ENCODE data around the gene SRSF1.
A peak's percentile ranks its signal among the peaks of the same experiment; 100 is the strongest.

DNA sequence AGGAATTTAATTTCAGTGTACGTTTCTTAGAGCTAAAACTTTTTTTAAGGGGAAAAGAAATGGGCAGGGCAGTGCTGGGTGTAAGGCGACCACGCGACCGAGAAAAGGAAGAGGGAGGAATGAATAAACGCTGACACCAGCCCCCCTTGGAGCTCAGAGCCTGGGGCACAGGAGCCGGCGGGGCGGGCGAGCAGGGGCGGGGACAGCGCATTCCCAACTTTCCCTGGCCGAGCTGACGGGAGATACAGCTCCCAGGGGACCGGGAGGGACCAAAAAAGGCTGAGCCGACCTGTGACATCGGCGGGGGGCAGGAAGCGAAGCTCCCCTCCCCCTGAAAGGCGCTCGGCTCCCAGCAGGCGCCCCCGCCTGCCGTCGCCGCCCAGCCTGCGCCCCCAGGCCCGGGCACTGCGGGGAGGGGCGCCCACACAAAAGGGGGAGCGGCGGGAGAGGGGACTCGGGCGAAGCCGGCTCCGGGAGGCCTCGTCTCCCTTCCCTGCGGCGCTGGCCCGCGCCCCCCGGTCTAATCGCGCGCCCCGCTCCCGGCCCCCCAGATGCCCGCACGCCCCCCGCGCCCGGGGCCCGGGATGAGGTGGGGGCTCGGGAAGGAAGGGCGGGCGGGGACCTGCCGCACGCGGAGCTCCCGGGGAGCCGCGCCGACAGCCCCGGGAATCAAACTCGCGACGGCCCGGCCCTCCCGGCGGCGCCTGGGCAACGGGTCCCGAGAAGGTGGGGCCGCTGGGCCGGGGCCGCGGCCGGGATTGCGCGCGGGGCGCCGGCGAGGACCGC lies 52.5 kb downstream of the SRSF1 start:
- TF ChIP-seq EZH2 (IDR thresholded peaks at IDR 0.05) (no peak), POLR2AphosphoS5 (IDR thresholded peaks at IDR 0.05; ENCODE audit: borderline replicate concordance, low read depth, low read length) (peak; percentile 55; the same call in 1 of the 2 replicates), FOXP2 (optimal IDR thresholded peaks at IDR 0.05; ENCODE audit: control extremely low read depth, extremely low read length, insufficient read depth) (no peak)

Data from SK-N-MC (cell line).